GM12864 (cell line): Measurements from ENCODE around the gene VAV3.

Experiments
- DNase-seq: peaks from one replicate; pipeline ENCODE4 v3.0.0-alpha.2; 2011; ENCODE audit warnings: low read depth
- H3K4me3 ChIP-seq: 2 replicates; pipeline ENCODE4 v1.5.1; 2011; ENCODE audit warnings: mild to moderate bottlenecking, low read depth, low read length, control low read depth
- TF ChIP-seq, protein P1 (sequence below): IDR thresholded peaks from 2 replicates; pipeline ENCODE4 v1.5.1; 2011; ENCODE audit warnings: low read depth, mild to moderate bottlenecking, moderate library complexity, low read length, control low read depth, inconsistent platforms; ENCODE audit errors: missing control alignments

Gene VAV3

DNA sequence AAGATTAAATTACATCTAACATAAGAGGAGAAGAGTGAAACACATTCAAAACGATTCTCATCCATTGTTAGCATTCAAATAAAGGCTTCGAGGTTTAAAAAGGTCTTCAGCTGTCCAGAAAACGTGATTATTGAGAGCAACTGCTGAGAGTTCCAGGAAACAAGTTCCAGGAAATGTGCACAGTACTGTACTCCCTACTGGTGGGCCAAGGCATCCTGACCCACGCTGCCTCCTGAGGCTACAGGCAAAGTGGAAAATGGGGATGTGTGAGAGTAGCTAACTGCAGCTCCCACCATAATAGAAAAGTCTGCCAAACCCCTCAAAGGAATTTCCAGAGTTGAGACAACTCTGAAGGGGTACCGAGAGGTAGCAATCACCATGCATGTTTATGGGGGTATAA lies 2.0 kb downstream of the VAV3 start:
- peak overlapping the region; percentile 9; the same call in 1 of the 2 replicates for H3K4me3 ChIP-seq
- TF ChIP-seq, protein P1, sequence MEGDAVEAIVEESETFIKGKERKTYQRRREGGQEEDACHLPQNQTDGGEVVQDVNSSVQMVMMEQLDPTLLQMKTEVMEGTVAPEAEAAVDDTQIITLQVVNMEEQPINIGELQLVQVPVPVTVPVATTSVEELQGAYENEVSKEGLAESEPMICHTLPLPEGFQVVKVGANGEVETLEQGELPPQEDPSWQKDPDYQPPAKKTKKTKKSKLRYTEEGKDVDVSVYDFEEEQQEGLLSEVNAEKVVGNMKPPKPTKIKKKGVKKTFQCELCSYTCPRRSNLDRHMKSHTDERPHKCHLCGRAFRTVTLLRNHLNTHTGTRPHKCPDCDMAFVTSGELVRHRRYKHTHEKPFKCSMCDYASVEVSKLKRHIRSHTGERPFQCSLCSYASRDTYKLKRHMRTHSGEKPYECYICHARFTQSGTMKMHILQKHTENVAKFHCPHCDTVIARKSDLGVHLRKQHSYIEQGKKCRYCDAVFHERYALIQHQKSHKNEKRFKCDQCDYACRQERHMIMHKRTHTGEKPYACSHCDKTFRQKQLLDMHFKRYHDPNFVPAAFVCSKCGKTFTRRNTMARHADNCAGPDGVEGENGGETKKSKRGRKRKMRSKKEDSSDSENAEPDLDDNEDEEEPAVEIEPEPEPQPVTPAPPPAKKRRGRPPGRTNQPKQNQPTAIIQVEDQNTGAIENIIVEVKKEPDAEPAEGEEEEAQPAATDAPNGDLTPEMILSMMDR = no peak
- DNase-seq = no peak

DNA sequence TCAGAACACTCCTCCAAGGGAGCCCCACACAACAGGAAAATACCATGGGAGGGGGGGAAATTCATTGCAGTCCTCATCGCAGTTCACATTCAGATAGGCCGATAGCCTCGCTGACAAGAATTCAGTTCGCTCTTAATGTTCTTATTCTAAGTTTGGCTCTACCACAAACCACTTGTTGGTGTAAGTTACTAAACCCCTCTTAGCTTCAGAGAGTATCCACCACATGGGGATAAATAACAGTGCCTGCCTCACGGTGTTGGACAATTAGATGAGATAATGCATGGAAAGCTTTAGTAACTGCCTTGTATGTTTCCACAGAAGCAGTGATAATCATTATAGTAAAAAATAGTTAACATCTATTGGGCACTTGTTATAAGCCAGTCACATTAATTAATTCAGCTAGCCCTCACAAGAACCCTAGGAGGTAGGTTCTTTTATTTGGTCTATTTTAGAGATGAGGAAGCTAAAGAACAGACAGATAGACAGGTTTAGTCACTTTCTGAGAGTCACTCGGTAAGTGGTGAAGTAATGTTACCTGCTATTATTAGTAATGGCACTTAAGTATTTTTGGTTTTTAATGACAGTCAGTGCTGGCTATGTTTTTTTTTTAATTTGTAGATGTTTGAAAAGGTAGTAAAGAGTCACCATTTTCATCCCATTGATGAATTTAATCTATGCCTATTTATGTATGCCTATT lies 10.1 kb downstream of the VAV3 start:
- TF ChIP-seq, protein P1 = no peak
- H3K4me3 ChIP-seq = no peak overlapping the region
- DNase-seq = no peak

DNA sequence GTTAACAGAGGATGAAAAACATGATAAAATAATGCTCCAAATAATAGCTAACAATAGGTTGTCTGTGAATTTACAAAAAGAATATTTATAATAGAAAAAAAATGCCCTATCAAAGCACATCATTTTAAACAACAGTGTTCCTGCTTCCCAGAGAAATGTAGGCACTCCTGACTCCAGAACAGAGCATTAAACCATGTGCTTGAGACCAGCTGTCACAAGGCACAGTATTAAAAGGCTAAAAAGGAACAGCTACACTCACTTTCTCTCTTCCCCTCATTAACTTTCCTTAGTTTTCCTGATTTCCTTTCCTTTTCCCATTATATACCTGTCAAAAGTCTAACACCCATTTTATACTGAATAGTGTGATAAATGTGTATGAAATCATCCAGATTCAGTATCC lies 10.9 kb downstream of the VAV3 start:
- DNase-seq = no peak
- TF ChIP-seq, protein P1 = no peak
- H3K4me3 ChIP-seq = no peak overlapping the region

DNA sequence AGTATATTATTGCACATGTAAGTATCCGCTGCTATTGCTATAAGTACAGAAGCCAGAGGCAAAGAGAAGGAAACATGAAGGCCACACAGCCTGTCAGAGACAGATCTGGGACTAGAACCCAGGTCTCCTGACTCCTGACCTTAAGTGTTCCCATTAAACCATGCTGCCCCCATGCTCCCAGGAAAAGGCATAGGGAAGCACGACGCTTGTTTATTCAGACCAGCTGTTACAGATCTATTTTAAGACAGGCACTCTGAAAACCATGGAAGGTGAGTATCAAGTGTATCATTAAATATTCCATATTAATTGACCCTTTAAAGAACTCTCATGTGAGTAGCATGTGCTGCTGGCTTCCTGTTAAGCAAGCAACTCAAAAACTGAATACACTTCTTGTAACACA lies 11.4 kb downstream of the VAV3 start:
- H3K4me3 ChIP-seq = no peak overlapping the region
- TF ChIP-seq, protein P1 = no peak
- no peak for DNase-seq

DNA sequence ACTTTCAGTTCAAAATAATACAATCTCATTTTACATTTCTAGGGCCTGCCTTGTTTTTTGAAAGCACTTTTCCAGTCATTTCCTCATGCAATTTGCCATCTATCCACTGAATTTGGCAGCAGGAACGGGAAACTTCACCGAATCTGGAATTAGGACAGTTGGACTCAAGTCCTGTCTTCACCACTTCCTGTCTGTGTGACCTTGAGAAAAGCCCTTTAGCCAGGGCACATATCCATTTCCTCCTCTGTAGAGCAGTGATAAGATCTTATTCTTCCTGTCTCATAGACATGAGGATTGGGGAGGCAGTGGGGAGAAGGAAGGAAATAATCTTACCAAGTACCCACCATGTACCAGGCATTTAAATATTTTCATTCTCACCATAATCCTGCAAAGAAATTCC lies 12.0 kb downstream of the VAV3 start:
- TF ChIP-seq, protein P1 = no peak
- H3K4me3 ChIP-seq = no peak overlapping the region
- no peak for DNase-seq

DNA sequence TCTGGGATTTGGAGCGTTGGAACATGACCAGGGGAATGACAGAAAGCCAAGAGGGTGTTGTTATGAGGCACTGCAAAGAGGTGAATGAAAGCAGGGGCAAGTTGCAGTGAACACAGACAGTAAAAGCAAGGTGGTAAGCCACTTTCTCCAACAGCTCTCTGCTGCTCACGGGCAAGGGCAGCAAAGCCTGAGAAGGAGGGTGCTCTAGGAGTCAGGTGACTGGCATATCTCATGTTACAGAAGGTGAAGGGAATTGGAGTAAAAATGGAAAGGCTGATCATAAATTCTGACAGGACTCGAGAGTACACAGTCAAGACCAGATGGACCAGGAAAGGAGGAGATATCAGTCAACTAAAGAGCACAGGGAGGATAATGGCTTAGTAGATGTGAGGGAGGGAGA lies 14.5 kb downstream of the VAV3 start:
- H3K4me3 ChIP-seq = no peak overlapping the region
- no peak for DNase-seq
- TF ChIP-seq, protein P1 = no peak
